NCI-H1417 treated with DMSO at 0.1 percent for 48 hours (cell line): ENCODE data around the gene PDCL2.
"Not testable (repeated sequence)": the region's sequence is repeated elsewhere in the genome, so short reads cannot be mapped to it uniquely, and the experiment has no call there.

ENCODE experiments used
- DNase-seq: peaks from one replicate; lab custom pipeline; 2025; lab: John Stamatoyannopoulos, UW

PDCL2 gene

DNA sequence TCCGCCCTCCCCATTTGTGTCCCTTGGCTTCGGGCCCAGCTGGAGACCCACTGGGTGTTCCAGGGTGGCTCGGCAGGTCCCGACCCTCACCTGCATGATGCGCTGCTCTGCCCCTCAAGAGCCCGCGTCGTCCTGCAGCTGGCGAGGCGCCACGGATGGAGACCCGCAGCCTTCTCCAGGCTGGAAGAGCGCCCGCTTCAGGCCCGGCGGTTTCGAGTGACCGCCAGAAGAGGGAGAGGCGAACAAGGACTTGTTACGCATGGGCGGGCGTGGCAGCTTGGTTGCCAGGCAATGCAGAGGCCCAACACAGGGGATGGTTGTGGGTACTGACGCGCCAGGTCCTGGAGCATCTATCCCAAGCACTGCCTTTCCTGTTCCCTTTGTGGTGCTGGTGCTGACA, at the start of gene PDCL2:
PDCL2 (minus strand) TSS at position 232 of the 400 bp plus-strand sequence; CDS start at position 96, 136 bp downstream.
- DNase-seq = no peak

GRCh38 chr4:55637272-55637820, 45.3 kb upstream of the PDCL2 start:
- DNase-seq = no peak

DNA sequence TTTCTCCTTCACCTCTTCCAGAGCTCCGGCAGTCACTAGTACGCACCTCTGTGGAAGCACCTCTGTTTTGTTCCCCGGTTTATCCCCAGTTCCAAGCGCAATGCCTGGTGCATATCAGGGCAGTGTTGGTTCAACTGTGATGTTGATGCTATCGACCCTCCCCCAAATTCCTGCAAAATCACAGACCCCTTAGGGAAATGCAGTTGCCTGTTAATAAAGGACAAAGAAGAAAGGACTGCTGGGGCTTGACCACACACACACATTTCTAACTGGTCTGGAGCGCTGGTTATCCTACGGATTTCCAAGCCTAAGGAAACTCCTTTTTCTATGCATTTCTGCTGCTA, 44.6 kb upstream of the PDCL2 start:
- no peak for DNase-seq

- no peak for DNase-seq
These were observed 44.0 kb upstream of the PDCL2 start, which contains the start of gene NMU for GRCh38 chr4:55635741-55636655. Gene NMU, minus strand, starts transcription at chr4:55636298. Its CDS starts 106 bp downstream, at chr4:55636192.

GRCh38 chr4:55635282-55635681, 43.2 kb upstream of the PDCL2 start:
- no peak for DNase-seq

- no peak for DNase-seq
These were observed 42.5 kb upstream of the PDCL2 start for GRCh38 chr4:55634417-55635128.

DNA sequence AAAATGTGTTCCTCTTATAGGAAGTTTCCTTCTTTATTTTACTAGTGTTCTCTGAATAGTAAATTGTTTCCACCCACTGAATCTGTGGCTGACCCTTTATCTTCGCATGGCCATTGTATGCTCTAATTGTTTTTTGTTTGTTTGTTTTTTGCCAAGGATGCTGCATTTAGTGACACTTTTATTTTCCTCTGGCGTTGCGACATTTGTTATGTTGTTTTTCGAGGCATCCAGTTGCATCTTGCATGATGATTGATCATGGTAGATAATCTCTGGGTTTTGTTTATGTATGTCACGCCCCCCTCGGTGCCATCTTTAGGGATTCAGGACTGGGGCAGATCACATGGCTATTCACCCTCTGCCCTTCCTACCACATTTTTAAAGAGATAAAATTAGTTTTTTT, 41.9 kb upstream of the PDCL2 start:
- DNase-seq = no peak

- no peak for DNase-seq
These were observed 33.8 kb upstream of the PDCL2 start for GRCh38 chr4:55625835-55626234.

GRCh38 chr4:55624063-55624462, 32.0 kb upstream of the PDCL2 start:
- DNase-seq = not testable (repeated sequence)

DNA sequence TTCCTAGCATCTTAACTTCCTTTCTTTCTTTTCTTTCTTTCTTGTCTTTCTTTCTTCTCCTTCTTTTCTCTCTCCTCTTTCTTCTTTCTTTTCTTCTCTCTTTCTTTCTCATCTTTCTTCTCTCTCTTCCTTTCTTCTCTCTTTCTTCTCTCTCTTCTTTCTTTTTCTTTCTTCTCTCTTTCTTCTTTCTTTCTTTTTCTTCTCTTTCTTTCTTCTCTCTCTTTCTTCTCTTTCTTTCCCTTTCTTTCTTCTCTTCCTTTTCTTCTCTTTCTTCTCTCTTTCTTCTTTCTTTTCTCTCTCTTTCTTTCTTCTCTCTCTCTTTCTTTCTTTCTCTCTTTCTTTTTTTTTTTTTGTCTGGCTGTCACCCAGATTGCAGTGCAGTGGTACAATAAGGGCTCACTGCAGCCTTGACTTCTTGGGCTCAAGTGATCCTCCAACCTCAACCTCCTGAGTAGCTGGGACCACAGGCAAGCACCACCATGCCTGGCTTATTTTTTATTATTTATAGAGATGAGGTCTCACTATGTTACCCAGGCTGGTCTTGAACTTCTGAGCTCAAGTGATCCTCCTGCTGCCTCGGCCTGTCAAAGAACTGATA, 26.6 kb upstream of the PDCL2 start:
- DNase-seq = no peak

- DNase-seq = no peak
These were observed 25.6 kb upstream of the PDCL2 start for GRCh38 chr4:55617587-55618197.

DNA sequence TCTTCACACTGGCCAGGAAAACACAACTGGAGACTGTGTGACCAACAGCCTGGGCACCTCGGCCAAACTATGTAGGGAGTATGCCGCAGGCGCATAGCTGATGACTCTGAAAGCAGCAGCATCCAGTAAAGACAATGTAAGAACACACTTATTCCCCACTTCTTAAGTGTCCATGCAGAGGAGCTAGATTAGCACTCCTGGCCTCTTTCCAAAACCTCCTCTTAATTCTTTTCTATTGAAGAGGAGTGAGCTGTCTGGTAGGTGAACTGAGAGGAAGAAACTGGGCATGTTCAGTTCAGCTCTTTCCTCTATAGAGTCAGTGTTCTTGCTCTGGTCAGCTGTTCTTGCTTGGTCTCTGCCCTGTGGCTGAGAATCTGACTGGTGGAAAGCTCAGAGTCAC, 23.0 kb upstream of the PDCL2 start:
- DNase-seq = no peak

- DNase-seq = no peak
These were observed 21.6 kb upstream of the PDCL2 start for GRCh38 chr4:55613621-55614020.

GRCh38 chr4:55612341-55612740, 20.3 kb upstream of the PDCL2 start:
- no peak for DNase-seq

DNA sequence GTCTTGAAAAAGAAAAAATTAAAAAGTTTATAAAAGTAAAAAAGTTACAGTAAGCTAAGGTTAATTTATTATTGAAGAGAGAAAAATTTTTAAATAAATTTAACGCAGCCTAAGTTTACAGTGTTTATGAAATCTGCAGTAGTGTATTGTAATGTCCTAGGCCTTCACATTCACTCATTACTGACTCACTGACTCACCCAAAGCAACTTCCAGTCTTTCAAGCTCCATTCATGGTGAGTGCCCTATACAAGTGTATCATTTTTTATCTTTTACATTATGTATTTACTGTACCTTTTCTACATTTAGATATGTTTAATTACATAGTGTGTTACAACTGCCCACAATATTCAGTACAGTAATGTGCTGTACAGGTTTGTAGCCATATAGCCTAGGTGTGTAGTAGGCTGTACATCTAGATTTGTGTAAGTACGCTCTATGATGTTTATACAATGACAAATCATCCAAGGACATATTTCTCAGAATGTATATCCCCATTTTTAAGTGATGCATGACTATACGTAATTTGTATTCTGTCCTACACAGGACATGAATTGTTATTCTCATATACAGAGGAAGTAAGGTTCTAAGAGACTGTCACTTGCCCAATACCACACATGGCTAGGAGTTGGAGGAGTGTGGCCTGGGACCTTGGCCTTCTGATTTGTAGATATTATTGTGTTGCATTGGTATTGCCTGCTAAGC, 19.5 kb upstream of the PDCL2 start:
- DNase-seq = no peak

- no peak for DNase-seq
These were observed 18.3 kb upstream of the PDCL2 start for GRCh38 chr4:55610381-55610780.

DNA sequence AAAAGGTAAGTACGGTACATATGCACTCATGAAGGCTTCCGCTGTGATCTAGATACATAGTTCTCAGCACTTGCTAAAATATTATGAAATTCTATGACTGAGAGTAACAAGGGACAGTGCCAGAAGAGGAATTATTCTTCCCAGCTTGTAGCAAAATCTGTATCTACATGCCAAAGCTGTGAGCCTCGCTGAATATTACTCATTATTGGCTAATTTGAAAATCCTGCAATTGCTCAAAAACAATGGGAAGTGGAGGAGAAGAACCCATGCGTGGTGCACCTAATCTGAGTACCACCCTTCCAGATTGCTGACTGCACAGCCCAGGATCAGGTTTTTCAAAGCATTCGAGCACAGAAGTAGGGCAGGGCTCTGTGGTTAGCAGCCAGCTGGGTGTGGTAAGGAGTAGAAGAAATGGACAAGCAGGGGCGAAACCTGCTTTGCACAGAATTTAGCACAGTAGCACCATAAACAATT, 17.4 kb upstream of the PDCL2 start:
- no peak for DNase-seq

GRCh38 chr4:55608591-55608990, 16.5 kb upstream of the PDCL2 start:
- no peak for DNase-seq

GRCh38 chr4:55604996-55605395, 13.0 kb upstream of the PDCL2 start:
- DNase-seq = no peak

DNA sequence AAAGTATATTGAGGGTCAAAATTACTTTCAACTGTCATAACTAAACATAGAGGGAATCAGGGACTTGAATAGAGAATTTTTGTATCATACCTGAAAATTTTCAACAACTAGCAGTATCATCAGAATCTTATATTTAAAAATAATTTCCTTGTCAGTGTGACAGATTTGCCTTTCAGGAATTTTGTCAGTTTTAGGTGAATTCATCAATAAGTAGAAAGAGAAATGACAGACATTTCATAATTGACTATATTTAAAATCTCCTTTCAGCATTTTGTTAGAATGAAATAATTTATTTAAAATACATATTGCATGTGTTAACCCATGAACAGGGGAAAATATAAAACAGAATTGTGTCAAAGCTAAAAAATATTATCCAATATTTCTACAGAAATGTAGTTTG, 8.6 kb upstream of the PDCL2 start:
- no peak for DNase-seq

GRCh38 chr4:55598641-55599040, 6.6 kb upstream of the PDCL2 start:
- no peak for DNase-seq
